A673 (cell line): ENCODE results near the gene RASSF8.

ENCODE experiments used
- CTCF ChIP-seq: fragments of 300-800, 200-600 bp; sonication (generic); conservative IDR thresholded peaks from 2 replicates; pipeline ENCODE4 v1.5.1; 2017; ENCODE audit warnings: low read depth, mild to moderate bottlenecking, antibody characterized with exemption, low read length, moderate library complexity, mixed read lengths
- EZH2 ChIP-seq: fragments of 200-600 bp; sonication (generic); IDR thresholded peaks from 2 replicates; pipeline ENCODE4 v1.6.1; 2017; ENCODE audit warnings: borderline replicate concordance, low read depth, mild to moderate bottlenecking, mixed read lengths, antibody characterized with exemption, low read length; ENCODE audit not compliant: poor library complexity, severe bottlenecking

- TF ChIP-seq CTCF (no peak), EZH2 (no peak)
These were observed 94.2 kb downstream of the RASSF8 start for GRCh38 chr12:26052652-26053051.
